Head of caudate nucleus (tissue), 42 donors: ENCODE measurements around the gene DISP3.

ENCODE experiments used
- DNase-seq, 42 donors: peaks; one replicate each; pipeline versions ENCODE4 v3.0.0 to v3.0.0-alpha.2; 2020 to 2021; ENCODE audit warnings: mixed read lengths in 7 of 42
- intact Hi-C: fragments of 100-400 bp; cut with DNase I; formaldehyde crosslinking; loops from one replicate; pipeline ENCODE4 v1.15.0; 2022

DISP3 gene

DNA sequence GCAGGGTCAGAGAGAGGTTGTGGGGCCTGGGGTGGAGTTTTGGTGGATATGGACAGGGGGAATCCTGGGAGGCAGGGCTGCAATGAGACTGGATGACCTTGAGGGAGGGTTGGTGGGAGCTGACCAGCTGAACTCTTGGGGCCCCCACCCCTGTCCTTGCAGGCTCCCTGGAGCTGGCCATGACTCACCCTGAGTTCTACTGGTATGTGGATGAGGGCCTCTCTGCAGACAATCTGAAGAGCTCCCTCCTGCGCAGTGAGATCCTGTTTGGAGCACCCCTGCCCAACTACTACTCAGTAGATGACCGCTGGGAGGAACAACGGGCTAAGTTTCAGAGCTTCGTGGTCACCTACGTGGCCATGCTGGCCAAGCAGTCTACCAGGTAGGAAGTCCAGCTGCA lies 23.6 kb downstream of the DISP3 start:
- intact Hi-C loops = no loop called here
- DNase-seq = peak in 2 of 42 donors; percentile 3 to 13

DNA sequence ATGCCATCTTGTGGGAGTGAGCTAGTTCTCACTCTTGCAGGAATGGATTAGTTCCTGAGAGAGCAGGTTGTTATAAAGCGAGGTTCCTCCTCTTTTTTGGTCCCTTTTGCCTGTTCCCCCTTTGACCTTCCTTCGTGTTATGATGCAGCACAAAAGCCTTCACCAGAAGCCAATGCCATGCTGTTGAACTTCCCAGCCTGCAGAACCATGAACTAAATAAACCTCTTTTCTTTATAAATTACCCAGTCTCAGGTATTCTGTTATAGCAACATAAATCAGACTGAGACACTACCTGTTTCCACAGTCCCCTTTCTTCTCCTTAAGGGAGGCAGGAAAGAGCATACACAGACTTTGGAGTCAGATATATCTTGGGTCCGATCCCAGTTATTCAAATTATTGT lies 25.6 kb downstream of the DISP3 start:
- intact Hi-C loops = no loop called here
- DNase-seq = peak in 1 of 42 donors; percentile 8

- no peak for DNase-seq
These were observed 26.9 kb downstream of the DISP3 start for GRCh38 chr1:11505591-11506538.

DNA sequence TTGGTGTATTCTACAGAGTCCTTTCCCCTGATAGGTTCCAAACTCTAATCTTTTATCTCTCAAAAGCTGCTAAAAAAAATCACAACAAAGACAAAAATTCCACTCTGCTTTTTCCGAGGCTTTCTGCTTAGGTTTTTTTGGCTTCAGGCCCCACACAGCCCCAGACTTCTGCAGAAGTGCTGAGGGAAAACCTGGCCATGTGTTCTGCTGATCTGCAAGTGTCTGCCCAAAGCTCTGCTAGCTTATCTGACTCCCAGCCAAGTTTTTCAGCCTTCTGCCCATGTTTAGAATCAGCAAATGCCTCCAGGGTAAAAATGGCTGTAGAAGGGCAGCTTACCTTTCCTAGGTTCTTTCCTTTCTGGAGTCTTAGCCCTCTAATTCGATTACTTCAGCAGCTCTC lies 28.4 kb downstream of the DISP3 start:
- intact Hi-C loops = no loop called here
- DNase-seq = peak in 3 of 42 donors; percentile 4 to 11 (median 10)

More at GRCh38 chr1:11505591-11506538, 26.9 kb downstream of the DISP3 start:
- intact Hi-C loops = no loop called here

DNA sequence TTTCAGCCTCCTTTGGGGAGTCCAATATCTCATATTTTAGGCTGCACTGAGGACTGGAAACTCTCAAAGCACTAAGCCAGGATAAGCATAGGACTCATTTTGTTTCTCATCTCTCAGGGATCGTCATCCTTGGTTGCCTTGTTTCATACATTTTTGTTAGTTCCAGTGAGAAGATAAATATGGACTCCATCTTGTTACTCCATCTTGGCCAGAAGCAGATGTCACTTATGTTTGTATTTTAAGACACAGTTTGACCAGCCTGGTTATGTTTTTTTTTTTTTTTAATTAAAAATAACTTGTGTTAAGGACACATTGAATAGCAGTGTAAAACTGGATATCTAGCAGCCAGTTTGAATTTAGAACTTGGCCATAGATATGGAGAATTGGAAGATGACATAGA lies 34.7 kb downstream of the DISP3 start:
- intact Hi-C loops = no loop called here
- DNase-seq = no peak

DNA sequence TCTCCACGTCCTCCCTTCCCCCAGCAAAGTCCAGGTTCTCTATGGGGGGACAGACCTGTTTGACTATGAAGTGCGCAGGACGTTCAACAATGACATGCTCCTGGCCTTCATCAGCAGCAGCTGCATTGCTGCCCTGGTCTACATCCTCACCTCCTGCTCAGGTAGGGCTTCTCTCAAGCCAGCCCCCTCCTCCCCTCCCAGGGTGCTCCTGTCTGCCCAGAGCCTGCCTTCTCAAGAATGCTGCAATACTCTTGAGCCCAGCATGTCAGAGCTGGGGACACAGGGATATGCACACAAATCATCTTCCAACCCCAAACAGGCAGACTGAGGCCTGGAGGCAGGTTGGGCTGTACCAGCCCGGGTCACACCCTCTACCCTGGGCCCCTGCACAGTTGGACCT lies 35.4 kb downstream of the DISP3 start:
- intact Hi-C loops = no loop called here
- DNase-seq = peak in 3 of 42 donors; percentile 8 to 35 (median 12)

DNA sequence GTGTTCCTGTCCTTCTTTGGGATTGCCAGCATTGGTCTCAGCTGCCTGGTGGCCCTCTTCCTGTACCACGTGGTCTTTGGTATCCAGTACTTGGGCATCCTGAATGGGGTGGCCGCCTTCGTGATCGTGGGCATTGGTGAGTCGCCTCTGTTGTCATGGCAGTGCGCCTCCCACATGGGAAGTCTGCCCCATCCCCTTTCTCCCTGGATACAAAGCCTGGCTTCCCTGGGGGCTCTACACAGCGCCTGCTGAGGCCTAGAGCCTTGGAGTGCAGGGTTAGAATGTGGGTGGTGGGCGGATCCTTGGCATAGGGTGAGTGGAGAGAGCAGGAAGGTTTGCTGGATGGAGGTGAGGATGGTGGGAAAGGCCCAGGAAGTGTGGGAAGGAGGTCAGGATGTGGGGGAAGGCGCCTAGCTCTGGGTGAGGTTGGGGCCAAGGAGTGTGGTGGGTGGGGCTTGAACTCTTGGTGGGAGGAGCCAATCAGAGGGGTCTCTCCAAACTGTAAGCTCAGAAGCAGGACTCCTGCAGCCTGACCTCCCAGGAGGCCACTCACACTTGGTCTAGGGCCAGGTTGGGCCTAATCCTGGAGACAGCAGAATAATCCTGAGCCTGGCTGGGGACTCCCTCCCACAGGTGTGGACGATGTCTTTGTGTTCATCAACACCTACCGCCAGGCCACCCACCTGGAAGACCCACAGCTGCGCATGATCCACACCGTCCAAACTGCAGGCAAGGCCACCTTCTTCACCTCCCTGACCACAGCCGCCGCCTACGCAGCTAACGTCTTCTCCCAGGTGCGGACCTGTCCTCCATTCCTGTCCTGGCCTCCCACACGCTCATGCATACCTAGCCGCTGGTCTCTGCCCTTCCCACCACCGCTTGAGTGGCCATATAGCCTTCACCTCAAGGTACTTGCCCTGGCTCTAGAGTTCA lies 36.7 kb downstream of the DISP3 start:
- intact Hi-C loops = no loop called here
- DNase-seq = peak in 9 of 42 donors; percentile 2 to 25 (median 13)

GRCh38 chr1:11516961-11517635 lies 38.1 kb downstream of the DISP3 start:
- DNase-seq = peak in 7 of 42 donors; percentile 3 to 12 (median 6)
- intact Hi-C loops = no loop called here

- intact Hi-C loops = no loop called here
- DNase-seq = peak in 6 of 42 donors; percentile 1 to 22 (median 7)
These were observed 39.2 kb downstream of the DISP3 start for GRCh38 chr1:11518016-11518701.

DNA sequence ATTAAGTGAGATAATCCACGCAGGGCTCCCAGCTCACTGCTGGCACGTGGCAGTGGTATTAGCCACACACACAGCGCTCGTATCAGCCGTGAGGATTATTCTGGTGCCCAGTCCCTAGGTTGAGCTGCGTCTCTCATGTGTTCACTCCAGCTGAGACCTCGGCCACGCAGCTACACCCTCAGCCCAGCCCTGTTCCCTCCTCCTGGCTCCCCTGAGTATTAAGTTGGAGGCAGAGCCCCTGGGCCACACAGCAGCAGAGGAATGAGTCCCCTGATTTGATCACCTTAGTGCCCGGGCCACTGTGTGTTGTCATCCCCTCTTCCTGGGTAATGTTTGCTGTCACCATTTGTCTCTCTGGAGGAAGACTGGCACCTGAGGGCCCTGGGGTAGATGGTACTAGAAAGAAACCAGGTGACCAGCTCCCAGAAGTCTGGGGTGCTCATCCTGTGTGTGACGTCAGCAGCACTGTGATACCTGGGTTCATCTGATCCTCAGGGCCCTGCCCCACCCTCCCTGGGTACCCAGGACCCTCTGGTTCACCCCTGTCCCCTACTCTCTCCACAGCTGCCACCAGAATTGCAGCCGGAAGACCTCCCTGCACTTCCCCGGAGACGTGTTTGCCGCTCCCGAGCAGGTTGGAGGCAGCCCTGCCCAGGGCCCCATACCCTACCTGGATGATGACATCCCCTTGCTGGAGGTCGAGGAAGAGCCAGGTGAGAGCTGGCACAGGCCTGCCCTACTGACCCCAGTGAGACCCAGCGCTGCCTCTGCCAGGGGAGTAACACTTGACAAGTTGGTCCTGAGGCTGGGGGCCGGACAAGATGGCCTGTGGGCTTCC lies 40.1 kb downstream of the DISP3 start:
- intact Hi-C loops = no loop called here
- peak in 10 of 42 donors; percentile 2 to 25 (median 6) for DNase-seq

GRCh38 chr1:11519629-11520031 lies 40.7 kb downstream of the DISP3 start:
- DNase-seq = peak in 9 of 42 donors; percentile 2 to 30 (median 7)
- intact Hi-C loops = no loop called here

DNA sequence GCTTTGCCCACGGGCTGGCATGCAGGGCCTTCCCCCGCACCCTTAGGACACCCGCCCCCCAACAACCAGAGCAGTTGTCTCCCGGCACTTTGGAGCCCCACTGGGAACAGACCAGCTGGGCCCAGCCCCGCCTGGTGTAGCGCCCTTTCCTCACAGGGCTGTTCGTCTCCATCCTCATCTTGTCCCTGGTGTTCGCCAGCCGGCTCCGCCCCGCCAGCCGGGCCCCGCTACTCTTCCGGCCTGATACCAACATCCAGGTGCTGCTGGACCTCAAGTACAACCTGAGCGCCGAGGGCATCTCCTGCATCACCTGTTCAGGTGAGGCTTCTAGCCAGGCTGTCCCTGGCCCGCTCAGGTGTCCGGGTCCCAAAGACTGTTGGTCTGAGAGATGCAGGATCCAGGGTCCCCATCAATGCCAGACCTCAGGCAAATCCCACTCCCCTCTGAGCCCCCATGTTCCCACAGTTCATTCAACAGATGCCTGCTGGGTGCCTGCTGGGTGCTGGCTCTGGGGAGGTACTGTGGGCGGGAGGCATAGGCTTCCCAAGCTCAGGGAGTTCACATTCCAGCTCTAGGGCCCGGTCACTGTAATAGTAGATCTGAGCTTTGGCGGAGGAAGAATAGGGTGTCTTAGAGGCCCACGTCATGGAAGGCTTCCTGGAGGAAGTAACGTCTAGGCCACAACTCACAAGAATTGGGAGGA lies 41.7 kb downstream of the DISP3 start:
- DNase-seq = peak in 10 of 42 donors; percentile 1 to 23 (median 6)
- intact Hi-C loops = no loop called here

GRCh38 chr1:11521582-11522399 lies 42.8 kb downstream of the DISP3 start:
- intact Hi-C loops = no loop called here
- peak in 10 of 42 donors; percentile 2 to 23 (median 12) for DNase-seq

GRCh38 chr1:11522400-11523235 lies 43.7 kb downstream of the DISP3 start:
- intact Hi-C loops = no loop called here
- peak in 9 of 42 donors; percentile 4 to 42 (median 9) for DNase-seq

GRCh38 chr1:11523261-11523660 lies 44.3 kb downstream of the DISP3 start:
- DNase-seq = peak in 27 of 42 donors; percentile 13 to 81 (median 53)
- intact Hi-C loops = no loop called here
